Muscle of leg (tissue), 11 donors: Measurements from ENCODE around the gene GASK1A. TPM values are rescaled to one million over a fixed set of nuclear protein-coding genes. Genes with fewer than 3 reads are reported as not detected.

ENCODE experiments used
- DNase-seq: peaks from one replicate; pipeline ENCODE4 v3.0.0; 2013
- H3K27ac ChIP-seq: one replicate; pipeline ENCODE4 v1.5.1; 2013; ENCODE audit warnings: mild to moderate bottlenecking, low read length, control low read depth
- H3K27me3 ChIP-seq: one replicate; pipeline ENCODE4 v1.6.1; 2013; ENCODE audit warnings: low read length; ENCODE audit not compliant: control insufficient read depth, insufficient read depth
- H3K36me3 ChIP-seq: one replicate; pipeline ENCODE4 v1.6.1; 2013; ENCODE audit warnings: low read length; ENCODE audit not compliant: control insufficient read depth, insufficient read depth
- H3K4me1 ChIP-seq: one replicate; pipeline ENCODE4 v1.6.1; 2013; ENCODE audit warnings: low read length; ENCODE audit not compliant: control insufficient read depth, insufficient read depth
- H3K4me3 ChIP-seq: one replicate; pipeline ENCODE4 v1.5.1; 2013; ENCODE audit warnings: low read length, control low read depth
- H3K9me3 ChIP-seq: replicated peaks from 2 replicates; pipeline ENCODE4 v1.6.1; 2013; ENCODE audit warnings: low read depth, low read length; ENCODE audit not compliant: control insufficient read depth
- WGBS: methylation state at CpG from one replicate; pipeline ENCODE4 v1.1.5; 2013; ENCODE audit warnings: missing lambda C conversion rate; ENCODE audit not compliant: insufficient coverage; 5-methylcytosine and 5-hydroxymethylcytosine counted together
- polyA plus RNA-seq, 8 donors: library from polyadenylated mRNA; unstranded; fragments of 120-200 nt; gene quantifications; one replicate each; pipeline versions ENCODE4 v1.2.1 to v1.2.3, GENCODE V29; 2013; ENCODE audit warnings: inconsistent platforms in 1 of 8, low replicate concordance in 1 of 8; ENCODE audit not compliant: insufficient read length in 8 of 8, insufficient read depth in 1 of 8
- total RNA-seq: library from RNA; stranded (reverse); fragments of 120-200 nt; gene quantifications from one replicate; pipeline ENCODE4 v1.2.4, GENCODE V29; 2013

GASK1A gene
- total and polyA plus RNA-seq, 9 donors, result 4.1 to 14.6 (median 6.8) TPM

DNA sequence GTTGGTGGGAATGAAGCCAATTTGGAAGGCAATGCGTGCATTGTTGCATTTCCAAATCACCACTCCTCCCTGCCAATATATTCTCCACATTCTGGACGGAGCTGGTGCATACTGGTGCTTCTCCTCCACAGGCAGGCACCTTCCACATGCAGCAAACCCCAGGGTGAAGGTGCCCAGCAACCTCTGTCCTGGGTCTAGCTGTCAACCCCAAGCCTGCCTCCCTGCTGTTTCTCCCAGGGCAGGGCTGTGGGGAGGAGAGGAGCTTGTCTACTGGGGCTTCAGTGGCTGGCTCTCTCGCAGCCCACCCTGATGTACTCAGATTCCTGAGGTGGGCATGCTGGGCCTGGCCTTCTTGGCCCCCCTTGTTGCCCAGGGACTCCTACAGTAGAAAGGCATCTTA is 20.1 kb downstream of the GASK1A start:
- Histone ChIP-seq H3K9me3 (no peaks in the 10 kb centered on the region), H3K27ac (peak overlapping the region; percentile 90), H3K4me3 (no peak overlapping the region), H3K4me1 (peaks cover 47% of the 10 kb centered on the region), H3K27me3 (no peaks in the 10 kb centered on the region), H3K36me3 (no peaks in the 10 kb centered on the region)
- no peak for DNase-seq
- WGBS, result 44% methylated on average over 2 of the region's 3 CpGs

DNA sequence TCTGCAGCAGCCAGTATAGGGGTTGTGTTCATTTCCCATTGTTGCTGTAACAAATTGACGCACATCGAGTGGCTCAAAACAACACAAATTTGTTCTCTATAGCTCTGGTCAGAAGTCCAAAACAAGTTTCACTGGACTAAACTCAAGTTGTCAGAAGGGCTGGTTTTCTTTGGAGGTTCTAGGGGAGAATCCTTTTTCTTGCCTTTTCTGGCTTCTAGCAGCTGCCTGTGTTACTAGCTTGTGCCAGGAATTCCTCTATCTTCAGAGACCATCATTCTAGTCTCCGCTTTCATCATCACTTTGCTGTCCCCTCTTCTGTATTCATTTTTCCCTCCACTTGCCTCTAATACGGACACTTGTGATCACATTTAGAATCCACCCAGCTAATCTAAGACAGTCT is 20.5 kb downstream of the GASK1A start:
- Histone ChIP-seq H3K4me3 (no peak overlapping the region), H3K27ac (peak overlapping the region; percentile 90), H3K27me3 (no peaks in the 10 kb centered on the region), H3K9me3 (no peaks in the 10 kb centered on the region), H3K36me3 (no peaks in the 10 kb centered on the region), H3K4me1 (peaks cover 47% of the 10 kb centered on the region)
- DNase-seq, result peak; percentile 69
- 68% methylated on average over 2 of the region's 4 CpGs for WGBS

DNA sequence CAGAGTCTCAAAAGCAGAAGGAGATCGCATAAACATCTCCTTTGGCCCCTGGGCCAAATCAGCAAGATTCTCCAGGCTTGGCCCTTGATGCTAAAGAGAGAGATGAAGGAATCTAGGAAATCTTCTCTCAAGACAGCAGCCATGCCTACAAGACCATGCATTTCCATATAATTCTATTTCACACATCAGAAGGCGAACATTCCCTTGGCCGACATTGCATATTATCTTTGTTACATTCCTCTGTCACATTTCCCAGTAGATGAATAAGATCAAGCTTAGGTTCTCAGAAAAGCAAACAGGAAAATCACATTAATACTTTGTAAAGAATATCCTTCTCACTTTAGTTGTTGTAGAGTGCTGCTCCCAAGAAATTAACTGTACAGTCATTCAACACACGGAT is 21.3 kb downstream of the GASK1A start:
- H3K27me3 ChIP-seq, result no peaks in the 10 kb centered on the region
- H3K27ac ChIP-seq, result peak overlapping the region; percentile 90
- no peaks in the 10 kb centered on the region for H3K9me3 ChIP-seq
- H3K4me3 ChIP-seq, result no peak overlapping the region
- H3K4me1 ChIP-seq, result peaks cover 47% of the 10 kb centered on the region
- no peak for DNase-seq
- WGBS, result no CpG with 5 or more reads among the region's 4 CpGs
- H3K36me3 ChIP-seq, result peaks cover 2% of the 10 kb centered on the region

DNA sequence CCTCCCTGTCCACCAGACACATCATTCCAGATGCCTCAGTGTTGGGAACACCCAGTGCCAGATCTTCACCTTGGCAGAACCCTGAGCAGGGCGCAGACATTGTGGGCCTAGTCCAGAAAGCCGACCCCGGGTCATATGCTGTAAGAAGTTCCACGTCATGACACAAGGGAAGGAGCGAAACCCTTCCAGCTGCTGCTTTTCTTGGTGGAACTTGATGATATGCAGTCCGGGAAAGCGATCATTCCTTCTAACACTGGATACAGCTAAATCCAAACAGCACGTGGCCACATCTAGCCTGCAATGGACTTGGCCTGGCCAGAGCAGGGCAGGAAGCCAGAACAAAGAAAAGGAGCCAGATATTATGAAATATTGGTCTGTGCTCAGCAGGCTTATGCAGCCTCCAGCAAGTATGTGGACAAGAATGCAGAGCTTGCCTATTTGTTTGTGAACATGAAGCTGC is 22.0 kb downstream of the GASK1A start:
- Histone ChIP-seq H3K4me1 (peaks cover 42% of the 10 kb centered on the region), H3K27me3 (no peaks in the 10 kb centered on the region), H3K9me3 (no peaks in the 10 kb centered on the region), H3K36me3 (peaks cover 2% of the 10 kb centered on the region), H3K4me3 (no peak overlapping the region), H3K27ac (peak overlapping the region; percentile 90)
- DNase-seq, result peak; percentile 99
- WGBS, result 0% methylated on average over 3 of the region's 8 CpGs

DNA sequence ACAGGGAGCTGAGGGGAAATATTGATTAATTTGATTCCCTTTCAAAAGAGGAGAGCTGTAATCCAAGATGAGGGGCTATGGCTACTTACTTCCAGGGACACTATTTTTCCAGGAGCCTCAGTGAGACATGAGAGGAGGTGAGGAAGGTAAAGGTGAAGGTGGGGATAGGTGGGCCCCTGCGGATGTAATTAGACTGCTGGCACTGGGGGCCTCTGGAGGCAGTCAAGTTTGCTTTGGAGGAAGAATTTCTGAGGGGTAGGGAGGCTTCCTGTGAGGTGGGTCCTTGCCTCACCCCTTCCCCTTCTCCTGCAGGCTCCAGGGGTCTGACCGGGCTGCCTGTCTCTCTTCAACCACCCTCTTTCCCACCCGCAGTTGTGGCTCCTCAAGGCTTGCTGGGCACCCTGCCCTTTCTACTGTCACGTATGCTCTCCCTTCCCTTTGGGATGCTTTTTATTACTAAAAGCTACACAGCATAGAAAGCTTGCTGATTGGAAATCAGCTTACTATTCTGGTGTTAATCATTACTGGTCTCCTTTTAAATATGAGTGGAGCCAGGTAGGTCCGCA is 22.5 kb downstream of the GASK1A start:
- 36% methylated on average over 2 of the region's 5 CpGs for WGBS
- DNase-seq, result no peak
- Histone ChIP-seq H3K36me3 (peaks cover 2% of the 10 kb centered on the region), H3K9me3 (no peaks in the 10 kb centered on the region), H3K27ac (peak overlapping the region; percentile 89), H3K4me3 (no peak overlapping the region), H3K4me1 (peaks cover 40% of the 10 kb centered on the region), H3K27me3 (no peaks in the 10 kb centered on the region)

DNA sequence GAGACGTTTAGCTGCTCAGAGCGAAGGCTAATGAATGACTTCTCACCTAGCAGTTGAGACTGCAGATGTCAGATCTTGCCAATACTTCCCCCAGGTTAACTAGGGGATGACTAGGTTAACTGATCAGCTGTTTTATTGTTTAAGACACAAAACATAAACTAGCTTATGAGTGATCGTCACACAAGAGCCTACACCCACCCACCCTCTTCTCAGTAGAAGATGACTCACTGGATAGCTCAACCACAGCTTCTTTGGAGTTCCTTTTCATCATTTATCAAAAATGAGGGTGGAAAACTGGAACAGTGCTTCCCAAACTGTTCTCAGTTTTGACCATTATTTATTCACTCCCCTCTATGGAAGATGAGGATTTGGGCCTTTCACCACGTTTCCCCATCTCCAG is 25.2 kb downstream of the GASK1A start:
- H3K27ac ChIP-seq, result no peak overlapping the region
- no peaks in the 10 kb centered on the region for H3K27me3 ChIP-seq
- H3K4me3 ChIP-seq, result no peak overlapping the region
- peaks cover 2% of the 10 kb centered on the region for H3K36me3 ChIP-seq
- H3K9me3 ChIP-seq, result no peaks in the 10 kb centered on the region
- no peak for DNase-seq
- 60% methylated on average over 3 of the region's 4 CpGs for WGBS
- H3K4me1 ChIP-seq, result peaks cover 29% of the 10 kb centered on the region

DNA sequence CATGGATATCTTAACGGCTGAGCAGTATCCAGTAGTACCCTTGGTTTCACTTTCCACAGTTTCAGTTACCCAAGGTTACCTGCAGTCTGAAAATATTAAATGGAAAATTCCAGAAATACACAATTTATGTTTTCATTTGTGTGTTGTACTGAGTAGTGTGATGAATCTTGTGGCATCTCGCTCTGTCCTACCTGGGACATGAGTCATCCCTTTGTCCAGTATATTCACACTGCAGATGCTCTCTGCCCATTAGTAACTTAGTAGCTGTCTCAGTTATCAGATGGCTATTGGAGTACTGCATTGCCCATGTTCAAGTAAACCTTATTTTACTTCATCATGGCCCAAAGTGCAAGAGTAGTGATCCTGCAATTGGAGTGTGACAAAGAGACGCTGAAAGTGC is 26.1 kb downstream of the GASK1A start:
- Histone ChIP-seq H3K27me3 (no peaks in the 10 kb centered on the region), H3K9me3 (no peaks in the 10 kb centered on the region), H3K36me3 (peaks cover 2% of the 10 kb centered on the region), H3K4me1 (peaks cover 20% of the 10 kb centered on the region), H3K27ac (no peak overlapping the region), H3K4me3 (no peak overlapping the region)
- WGBS, result 78% methylated on average over 1 of the region's 3 CpGs
- no peak for DNase-seq

DNA sequence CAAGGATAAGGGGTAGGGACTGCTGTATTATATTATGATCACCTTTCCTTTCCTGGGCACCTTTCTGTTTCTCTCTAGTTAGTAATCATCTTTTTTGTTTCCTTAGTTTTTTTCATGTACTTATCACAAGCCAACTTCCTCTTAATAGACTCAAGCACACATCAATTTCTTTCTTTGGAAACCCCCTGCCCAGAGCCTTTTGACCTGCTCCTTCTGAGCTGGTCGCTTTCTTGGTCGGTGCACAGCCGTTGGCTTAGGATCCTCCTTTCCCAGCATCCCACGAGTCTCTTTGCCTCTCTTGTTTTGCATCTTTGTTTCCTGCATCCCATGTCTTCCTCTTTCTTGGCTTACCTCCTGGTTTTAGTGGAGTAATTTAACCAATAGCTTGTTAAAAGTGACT is 26.9 kb downstream of the GASK1A start:
- Histone ChIP-seq H3K4me1 (peaks cover 13% of the 10 kb centered on the region), H3K27me3 (no peaks in the 10 kb centered on the region), H3K27ac (no peak overlapping the region), H3K4me3 (no peak overlapping the region), H3K9me3 (no peaks in the 10 kb centered on the region), H3K36me3 (peaks cover 2% of the 10 kb centered on the region)
- no CpG with 5 or more reads among the region's 4 CpGs for WGBS
- no peak for DNase-seq

DNA sequence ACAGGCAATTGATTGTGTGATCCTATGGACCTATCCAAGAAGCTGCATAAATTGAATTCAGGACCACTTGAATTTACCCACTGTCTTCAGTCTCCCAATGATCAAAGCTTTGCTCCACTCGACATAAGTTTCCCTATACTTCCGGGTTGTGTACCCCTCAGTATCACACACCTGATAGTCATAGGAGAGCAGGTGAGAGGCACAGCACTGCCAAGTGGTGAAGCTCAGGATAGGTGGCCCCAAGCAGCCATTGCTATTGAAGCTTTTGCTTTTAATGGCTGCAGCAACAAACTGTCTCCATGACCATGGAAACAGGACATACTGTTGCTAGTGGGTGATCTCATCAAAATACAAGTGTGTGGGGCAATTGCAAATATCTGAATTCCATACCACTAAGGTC is 27.7 kb downstream of the GASK1A start:
- Histone ChIP-seq H3K36me3 (peaks cover 2% of the 10 kb centered on the region), H3K9me3 (peaks cover under 1% of the 10 kb centered on the region), H3K27ac (no peak overlapping the region), H3K4me1 (peaks cover 4% of the 10 kb centered on the region), H3K4me3 (no peak overlapping the region), H3K27me3 (no peaks in the 10 kb centered on the region)
- no peak for DNase-seq
- no CpG with 5 or more reads among the region's 2 CpGs for WGBS

DNA sequence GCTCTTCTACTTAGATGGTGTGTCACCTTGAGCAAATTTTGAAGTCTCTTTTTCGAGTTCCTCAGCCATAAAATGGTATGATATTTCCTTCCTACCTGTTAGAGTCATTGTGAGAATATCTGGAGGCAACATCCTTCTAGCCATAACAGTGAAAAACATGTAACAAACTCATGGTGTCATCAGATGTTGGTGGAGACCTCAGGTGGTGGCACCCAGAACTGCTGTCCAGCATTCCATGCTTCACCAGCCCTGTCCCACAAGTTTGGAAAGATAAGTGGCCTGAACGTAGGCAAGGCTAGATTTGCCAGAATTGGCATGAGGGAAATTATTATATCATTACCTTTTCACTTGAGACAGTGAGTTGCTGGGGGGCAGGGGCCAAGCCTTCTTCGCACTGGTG is 30.4 kb downstream of the GASK1A start:
- Histone ChIP-seq H3K27me3 (no peaks in the 10 kb centered on the region), H3K4me1 (no peaks in the 10 kb centered on the region), H3K27ac (no peak overlapping the region), H3K36me3 (peaks cover 2% of the 10 kb centered on the region), H3K4me3 (no peak overlapping the region), H3K9me3 (peaks cover 3% of the 10 kb centered on the region)
- DNase-seq, result no peak
- no CpG with 5 or more reads among the region's 3 CpGs for WGBS

DNA sequence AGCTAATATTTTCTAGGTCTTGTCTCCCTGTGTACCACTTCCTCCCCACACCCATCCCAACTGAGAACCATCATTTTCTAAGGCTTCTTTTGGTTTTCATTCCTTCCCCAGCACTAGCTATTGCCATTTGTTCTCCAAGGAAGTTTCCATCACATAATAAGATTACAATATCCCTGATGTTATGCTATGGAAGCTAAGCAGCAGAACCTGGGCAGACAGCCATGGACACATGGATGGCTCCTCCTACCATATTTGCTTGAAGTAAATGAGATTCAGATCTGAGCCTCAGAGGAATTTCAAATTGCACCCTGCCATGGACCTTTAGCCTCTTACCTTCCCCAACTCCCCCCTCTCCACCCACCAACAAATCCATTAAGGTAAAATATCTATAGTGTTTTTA is 31.5 kb downstream of the GASK1A start:
- Histone ChIP-seq H3K4me3 (no peak overlapping the region), H3K27ac (peak overlapping the region; percentile 59), H3K27me3 (no peaks in the 10 kb centered on the region), H3K36me3 (no peaks in the 10 kb centered on the region), H3K4me1 (no peaks in the 10 kb centered on the region), H3K9me3 (peaks cover 10% of the 10 kb centered on the region)
- DNase-seq, result peak; percentile 91
